ENCODE results near the gene PPP1R12A.
A peak's percentile ranks its signal among the peaks of the same experiment; 100 is the strongest.
"Not testable (repeated sequence)": the region's sequence is repeated elsewhere in the genome, so short reads cannot be mapped to it uniquely, and the experiment has no call there.

PPP1R12A gene

GRCh38 chr12:79935021-79935623 lies at the start of gene PPP1R12A:
Gene PPP1R12A (minus strand): TSS chr12:79935097. CDS start chr12:79934931, 166 bp downstream.
- DNase-seq = peak; percentile 64

GRCh38 chr12:79983986-79984620 lies 49.2 kb upstream of the PPP1R12A start:
- no peak for DNase-seq

- DNase-seq = no peak
Measured at GRCh38 chr12:79983492-79983891, 48.6 kb upstream of the PPP1R12A start.

DNA sequence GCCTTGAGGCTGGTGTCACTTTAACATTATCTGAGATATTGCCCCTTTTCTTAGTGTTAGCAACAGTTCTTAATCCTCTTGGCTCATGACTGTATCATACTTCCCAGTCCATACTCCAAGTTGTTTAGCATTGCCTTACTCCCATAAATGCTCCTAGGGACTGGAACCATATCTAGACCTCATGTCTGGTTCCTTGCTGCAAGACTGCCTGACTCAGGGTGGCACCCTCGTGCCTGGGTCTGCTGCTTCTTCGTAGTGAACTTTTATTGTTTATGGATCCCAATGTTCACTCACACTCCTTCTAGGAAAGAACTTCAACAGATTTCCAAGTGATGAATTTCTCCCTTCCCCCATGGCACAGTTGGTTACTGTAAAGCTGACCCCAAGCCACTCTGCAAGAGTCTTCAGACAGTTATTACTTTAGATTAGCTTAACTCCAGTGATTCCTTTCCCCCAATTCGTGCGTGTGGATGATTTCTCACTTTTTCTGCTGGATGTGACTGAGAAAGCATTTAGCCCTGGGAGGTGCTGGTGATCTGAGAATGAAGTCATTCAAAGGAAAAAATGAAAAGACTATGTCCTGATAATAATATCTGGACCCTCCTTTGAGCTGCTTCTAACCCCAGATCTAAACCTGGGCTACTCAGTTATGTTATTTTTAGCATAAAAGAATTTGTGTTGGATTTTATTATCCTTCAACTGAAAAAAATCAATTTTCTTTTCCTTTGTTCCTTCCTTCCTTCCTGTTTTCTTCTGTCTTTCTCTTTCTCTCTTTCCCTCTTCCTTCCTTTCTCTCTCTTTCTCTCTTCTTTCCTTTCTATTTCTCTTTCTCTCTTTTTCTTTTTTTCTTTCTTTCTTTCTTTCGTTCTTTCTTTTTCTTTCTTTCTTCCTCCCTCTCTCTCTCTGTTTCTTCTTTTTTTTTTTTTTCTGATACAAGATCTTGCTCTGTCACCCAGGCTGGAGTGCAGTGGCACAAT lies 47.5 kb upstream of the PPP1R12A start:
- DNase-seq = no peak

- no peak for DNase-seq
Measured at GRCh38 chr12:79978692-79979091, 43.8 kb upstream of the PPP1R12A start.

GRCh38 chr12:79977856-79978460 lies 43.1 kb upstream of the PPP1R12A start:
- DNase-seq = not testable (repeated sequence)

DNA sequence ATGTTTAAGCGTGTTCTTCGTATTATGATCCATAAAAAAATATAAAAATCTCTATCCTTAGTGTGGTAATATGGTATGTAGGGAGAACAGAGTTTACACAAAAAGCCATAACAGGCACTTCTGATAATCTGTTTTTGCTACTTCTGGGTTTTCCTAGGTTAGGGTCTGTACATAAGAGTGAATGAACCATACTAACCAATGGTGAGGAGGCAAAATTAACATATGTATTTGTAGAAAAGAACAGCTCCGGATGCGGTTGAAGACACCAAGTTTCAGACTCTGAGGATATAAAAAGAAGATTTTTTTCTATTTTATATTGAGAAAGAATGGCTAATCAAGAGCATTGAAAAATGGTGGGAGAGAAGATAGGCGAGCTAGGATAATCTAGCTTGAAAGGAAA lies 40.2 kb upstream of the PPP1R12A start:
- no peak for DNase-seq

GRCh38 chr12:79973801-79974200 lies 38.9 kb upstream of the PPP1R12A start:
- DNase-seq = no peak

- no peak for DNase-seq
Measured at GRCh38 chr12:79964100-79964627, 29.3 kb upstream of the PPP1R12A start.

DNA sequence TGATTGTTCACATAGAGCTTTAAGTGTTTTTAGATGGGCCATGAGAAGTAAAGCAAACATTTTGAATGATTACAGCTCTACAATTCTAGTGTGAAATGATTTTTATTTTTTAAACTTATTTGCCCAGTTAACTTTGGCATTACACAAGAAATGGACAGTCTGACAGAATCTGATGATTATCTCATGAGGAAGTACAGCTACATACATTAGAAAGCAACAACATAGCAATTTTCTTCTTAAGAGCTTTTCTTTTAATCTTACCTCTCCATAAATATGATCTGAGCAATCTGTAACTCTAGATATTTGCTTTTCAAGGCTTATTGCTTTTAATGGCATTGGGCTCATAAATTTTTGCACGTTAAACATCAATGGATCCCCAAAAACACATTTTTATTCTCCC lies 26.5 kb upstream of the PPP1R12A start:
- no peak for DNase-seq

DNA sequence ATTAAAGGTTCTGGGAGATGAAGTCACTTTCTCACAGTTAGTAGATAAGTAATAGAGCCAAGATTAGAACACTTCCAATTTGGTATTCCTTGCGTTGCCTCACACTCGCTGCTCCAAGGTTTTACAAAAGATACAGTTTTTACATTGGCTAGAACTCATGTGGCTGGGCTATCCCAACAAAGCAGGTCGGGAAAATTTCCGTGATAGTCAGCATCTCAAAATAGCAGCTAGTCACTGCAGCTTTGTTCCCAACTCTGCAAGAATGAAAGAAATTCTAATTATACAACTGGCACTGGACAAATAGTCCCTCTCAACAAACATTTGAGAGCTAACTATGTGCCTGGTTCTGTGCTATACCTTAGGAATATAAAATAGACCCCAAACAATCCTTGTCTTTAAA lies 24.6 kb upstream of the PPP1R12A start:
- DNase-seq = no peak

DNA sequence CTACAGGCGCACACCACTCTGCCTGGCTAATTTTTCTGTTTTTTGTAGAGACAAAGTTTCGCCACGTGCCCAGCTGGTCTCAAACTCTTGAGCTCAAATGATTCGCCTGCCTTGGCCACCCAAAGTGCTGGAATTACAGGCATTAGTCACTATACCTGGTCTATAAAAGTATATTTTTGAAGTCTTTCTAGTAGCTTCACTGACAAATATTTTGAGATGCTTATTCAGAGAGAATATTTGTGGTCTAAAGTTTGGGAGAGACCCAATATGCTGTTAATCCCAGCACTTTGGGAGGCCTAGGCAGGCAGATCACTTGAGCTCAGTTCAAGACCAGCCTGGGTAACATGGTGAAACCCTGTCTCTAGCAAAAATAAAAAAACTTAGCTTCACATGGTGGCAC lies 22.0 kb upstream of the PPP1R12A start:
- no peak for DNase-seq

DNA sequence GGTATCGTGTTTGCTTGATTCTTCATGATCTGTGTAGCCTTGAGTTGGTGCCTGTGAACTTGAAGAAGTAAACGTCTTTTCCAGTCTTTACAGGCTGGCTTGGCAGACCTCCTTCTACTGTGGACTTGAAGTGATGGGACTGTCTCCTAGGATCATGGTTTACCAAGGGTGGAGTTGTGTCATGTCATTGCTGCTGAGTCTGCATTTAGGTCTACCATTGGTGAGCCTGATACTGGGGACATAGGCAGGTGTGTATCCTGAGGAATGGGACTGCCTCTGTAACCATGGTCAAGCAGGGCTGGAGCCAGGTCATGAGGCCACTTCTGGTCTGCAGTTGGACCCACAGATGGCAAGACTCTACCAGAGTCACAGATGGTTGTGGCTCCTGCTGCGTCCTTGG lies 20.7 kb upstream of the PPP1R12A start:
- DNase-seq = no peak

DNA sequence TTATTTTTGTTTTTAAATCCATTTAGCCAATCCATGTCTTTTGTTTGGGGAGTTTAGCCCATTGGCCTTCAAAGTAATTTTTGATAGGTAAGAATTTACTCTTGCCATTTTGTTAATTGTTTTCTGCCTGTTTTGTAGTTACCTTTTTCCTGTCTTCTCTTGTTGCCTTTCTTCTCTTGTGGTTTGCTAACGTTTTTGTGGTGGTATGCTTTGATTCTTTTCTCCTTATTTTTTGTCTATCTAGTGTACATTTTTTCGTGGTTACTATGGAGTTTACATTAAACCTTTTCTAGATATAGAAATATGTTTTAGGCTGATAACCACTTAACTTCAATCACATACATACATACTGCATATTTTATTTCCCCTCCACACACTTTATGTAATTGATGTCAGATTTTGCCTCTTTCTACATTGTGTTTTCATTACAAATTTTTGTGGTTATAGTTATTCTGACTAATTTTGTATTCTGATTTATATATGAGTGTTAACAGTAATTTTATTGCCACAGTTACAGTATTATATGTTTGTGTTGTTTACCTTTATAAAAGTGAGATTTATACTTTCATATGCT lies 19.2 kb upstream of the PPP1R12A start:
- DNase-seq = no peak

DNA sequence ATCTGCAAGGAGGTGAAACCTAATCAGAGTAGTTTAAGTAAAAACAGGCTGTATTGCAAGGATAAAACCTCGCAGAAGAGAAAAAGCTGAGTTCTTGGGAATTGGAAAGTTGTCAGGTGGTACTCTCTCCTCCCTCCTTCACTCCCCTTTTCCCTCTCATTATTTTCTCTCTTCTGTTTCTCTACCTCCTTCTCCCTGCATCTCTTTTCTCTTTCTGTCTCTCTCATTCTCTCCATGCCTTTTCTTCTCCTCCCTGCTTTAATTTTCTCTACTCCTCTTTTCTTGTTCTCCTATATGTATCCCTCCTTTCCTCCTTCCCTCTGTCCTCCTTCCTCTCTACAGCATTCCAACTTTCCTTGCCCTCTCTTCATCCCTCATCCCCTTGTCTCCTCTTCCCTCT lies 14.2 kb upstream of the PPP1R12A start:
- DNase-seq = no peak

- no peak for DNase-seq
Measured at GRCh38 chr12:79945433-79945832, 10.5 kb upstream of the PPP1R12A start.

- DNase-seq = no peak
Measured at GRCh38 chr12:79944565-79944964, 9.7 kb upstream of the PPP1R12A start.

- not testable (repeated sequence) for DNase-seq
Measured at GRCh38 chr12:79942846-79943245, 7.9 kb upstream of the PPP1R12A start.

GRCh38 chr12:79939728-79940310 lies 4.9 kb upstream of the PPP1R12A start:
- no peak for DNase-seq

DNA sequence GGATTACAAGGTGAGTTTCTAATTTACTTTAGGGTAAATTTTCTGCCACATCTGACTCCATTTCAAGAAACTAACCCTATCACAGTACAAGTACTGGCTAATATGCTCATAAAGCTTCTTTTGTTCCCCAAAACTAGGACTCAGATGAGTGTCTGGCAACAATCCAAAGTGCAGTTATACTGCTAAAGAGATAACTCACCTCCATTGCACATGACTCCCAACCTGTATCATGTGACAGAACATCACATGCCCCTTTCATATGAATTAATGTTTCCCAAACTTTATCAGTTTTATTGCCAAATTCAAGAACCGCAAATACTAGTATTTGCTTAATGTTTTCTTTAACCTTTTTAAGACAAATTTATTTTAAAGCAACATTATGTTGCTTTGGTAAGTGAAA lies 3.9 kb upstream of the PPP1R12A start:
- DNase-seq = no peak

GRCh38 chr12:79936670-79937069 lies 1.8 kb upstream of the PPP1R12A start:
- DNase-seq = no peak

DNA sequence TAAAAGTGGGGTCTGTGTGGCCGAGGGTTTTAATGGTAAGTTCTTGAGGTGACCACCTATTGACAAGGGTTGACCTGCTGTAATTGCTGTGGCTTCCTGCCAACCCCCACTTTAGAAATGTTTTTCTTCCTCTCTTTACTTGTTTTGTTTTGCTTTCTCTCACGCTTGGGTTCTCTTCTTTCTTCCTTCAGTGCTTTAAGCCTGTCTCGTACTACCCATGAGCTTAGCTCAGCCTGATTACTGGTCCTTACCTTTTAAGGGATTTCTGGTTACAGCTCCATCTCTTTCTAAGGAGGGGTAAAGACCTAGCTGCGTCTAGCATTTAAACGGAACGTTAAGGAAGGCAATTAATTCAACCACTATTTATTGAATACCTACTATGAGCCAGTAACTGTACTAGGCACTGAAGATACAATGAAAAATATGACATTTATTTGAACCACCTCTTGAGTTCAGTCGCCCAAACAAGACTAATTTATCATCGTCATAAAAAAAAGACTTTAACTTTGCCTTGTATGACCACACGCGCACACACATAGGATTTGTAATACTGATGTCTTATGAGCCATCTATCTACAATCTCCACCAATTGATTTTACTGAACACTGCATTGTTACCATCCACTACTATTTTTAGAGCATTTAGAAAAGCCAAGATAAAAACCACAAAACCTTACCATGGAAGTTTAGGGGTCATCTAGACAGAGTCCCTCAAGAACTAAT lies 888 bp upstream of the PPP1R12A start:
- DNase-seq = no peak

Data from cortex of kidney (tissue), 1 donor.